ENCODE data around the gene OR4D11. TPM values are rescaled to one million over a fixed set of nuclear protein-coding genes. Genes with fewer than 3 reads are reported as not detected.

OR4D11 gene
- total and polyA plus RNA-seq, 9 of the 15 experiments (the other 6 are each of a cell fraction or from before 2014, with no cell fraction given): not detected

GRCh38 chr11:59551659-59552521 lies 48.5 kb downstream of the OR4D11 start (continued):
- TF ChIP-seq, protein P1, sequence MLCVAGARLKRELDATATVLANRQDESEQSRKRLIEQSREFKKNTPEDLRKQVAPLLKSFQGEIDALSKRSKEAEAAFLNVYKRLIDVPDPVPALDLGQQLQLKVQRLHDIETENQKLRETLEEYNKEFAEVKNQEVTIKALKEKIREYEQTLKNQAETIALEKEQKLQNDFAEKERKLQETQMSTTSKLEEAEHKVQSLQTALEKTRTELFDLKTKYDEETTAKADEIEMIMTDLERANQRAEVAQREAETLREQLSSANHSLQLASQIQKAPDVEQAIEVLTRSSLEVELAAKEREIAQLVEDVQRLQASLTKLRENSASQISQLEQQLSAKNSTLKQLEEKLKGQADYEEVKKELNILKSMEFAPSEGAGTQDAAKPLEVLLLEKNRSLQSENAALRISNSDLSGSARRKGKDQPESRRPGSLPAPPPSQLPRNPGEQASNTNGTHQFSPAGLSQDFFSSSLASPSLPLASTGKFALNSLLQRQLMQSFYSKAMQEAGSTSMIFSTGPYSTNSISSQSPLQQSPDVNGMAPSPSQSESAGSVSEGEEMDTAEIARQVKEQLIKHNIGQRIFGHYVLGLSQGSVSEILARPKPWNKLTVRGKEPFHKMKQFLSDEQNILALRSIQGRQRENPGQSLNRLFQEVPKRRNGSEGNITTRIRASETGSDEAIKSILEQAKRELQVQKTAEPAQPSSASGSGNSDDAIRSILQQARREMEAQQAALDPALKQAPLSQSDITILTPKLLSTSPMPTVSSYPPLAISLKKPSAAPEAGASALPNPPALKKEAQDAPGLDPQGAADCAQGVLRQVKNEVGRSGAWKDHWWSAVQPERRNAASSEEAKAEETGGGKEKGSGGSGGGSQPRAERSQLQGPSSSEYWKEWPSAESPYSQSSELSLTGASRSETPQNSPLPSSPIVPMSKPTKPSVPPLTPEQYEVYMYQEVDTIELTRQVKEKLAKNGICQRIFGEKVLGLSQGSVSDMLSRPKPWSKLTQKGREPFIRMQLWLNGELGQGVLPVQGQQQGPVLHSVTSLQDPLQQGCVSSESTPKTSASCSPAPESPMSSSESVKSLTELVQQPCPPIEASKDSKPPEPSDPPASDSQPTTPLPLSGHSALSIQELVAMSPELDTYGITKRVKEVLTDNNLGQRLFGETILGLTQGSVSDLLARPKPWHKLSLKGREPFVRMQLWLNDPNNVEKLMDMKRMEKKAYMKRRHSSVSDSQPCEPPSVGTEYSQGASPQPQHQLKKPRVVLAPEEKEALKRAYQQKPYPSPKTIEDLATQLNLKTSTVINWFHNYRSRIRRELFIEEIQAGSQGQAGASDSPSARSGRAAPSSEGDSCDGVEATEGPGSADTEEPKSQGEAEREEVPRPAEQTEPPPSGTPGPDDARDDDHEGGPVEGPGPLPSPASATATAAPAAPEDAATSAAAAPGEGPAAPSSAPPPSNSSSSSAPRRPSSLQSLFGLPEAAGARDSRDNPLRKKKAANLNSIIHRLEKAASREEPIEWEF (CRISPR knock-in tag; IDR thresholded peaks at IDR 0.05): peak; percentile 17; the same call in 1 of the 2 replicates
- no peak for TF ChIP-seq PHF21A (IDR thresholded peaks at IDR 0.05; ENCODE audit: borderline replicate concordance, low read depth)
- no peak for TF ChIP-seq SNIP1 (IDR thresholded peaks at IDR 0.05; ENCODE audit: low read depth)
- TF ChIP-seq ZBTB12 (CRISPR knock-in tag; IDR thresholded peaks at IDR 0.05): no peak
- TF ChIP-seq, protein P2, sequence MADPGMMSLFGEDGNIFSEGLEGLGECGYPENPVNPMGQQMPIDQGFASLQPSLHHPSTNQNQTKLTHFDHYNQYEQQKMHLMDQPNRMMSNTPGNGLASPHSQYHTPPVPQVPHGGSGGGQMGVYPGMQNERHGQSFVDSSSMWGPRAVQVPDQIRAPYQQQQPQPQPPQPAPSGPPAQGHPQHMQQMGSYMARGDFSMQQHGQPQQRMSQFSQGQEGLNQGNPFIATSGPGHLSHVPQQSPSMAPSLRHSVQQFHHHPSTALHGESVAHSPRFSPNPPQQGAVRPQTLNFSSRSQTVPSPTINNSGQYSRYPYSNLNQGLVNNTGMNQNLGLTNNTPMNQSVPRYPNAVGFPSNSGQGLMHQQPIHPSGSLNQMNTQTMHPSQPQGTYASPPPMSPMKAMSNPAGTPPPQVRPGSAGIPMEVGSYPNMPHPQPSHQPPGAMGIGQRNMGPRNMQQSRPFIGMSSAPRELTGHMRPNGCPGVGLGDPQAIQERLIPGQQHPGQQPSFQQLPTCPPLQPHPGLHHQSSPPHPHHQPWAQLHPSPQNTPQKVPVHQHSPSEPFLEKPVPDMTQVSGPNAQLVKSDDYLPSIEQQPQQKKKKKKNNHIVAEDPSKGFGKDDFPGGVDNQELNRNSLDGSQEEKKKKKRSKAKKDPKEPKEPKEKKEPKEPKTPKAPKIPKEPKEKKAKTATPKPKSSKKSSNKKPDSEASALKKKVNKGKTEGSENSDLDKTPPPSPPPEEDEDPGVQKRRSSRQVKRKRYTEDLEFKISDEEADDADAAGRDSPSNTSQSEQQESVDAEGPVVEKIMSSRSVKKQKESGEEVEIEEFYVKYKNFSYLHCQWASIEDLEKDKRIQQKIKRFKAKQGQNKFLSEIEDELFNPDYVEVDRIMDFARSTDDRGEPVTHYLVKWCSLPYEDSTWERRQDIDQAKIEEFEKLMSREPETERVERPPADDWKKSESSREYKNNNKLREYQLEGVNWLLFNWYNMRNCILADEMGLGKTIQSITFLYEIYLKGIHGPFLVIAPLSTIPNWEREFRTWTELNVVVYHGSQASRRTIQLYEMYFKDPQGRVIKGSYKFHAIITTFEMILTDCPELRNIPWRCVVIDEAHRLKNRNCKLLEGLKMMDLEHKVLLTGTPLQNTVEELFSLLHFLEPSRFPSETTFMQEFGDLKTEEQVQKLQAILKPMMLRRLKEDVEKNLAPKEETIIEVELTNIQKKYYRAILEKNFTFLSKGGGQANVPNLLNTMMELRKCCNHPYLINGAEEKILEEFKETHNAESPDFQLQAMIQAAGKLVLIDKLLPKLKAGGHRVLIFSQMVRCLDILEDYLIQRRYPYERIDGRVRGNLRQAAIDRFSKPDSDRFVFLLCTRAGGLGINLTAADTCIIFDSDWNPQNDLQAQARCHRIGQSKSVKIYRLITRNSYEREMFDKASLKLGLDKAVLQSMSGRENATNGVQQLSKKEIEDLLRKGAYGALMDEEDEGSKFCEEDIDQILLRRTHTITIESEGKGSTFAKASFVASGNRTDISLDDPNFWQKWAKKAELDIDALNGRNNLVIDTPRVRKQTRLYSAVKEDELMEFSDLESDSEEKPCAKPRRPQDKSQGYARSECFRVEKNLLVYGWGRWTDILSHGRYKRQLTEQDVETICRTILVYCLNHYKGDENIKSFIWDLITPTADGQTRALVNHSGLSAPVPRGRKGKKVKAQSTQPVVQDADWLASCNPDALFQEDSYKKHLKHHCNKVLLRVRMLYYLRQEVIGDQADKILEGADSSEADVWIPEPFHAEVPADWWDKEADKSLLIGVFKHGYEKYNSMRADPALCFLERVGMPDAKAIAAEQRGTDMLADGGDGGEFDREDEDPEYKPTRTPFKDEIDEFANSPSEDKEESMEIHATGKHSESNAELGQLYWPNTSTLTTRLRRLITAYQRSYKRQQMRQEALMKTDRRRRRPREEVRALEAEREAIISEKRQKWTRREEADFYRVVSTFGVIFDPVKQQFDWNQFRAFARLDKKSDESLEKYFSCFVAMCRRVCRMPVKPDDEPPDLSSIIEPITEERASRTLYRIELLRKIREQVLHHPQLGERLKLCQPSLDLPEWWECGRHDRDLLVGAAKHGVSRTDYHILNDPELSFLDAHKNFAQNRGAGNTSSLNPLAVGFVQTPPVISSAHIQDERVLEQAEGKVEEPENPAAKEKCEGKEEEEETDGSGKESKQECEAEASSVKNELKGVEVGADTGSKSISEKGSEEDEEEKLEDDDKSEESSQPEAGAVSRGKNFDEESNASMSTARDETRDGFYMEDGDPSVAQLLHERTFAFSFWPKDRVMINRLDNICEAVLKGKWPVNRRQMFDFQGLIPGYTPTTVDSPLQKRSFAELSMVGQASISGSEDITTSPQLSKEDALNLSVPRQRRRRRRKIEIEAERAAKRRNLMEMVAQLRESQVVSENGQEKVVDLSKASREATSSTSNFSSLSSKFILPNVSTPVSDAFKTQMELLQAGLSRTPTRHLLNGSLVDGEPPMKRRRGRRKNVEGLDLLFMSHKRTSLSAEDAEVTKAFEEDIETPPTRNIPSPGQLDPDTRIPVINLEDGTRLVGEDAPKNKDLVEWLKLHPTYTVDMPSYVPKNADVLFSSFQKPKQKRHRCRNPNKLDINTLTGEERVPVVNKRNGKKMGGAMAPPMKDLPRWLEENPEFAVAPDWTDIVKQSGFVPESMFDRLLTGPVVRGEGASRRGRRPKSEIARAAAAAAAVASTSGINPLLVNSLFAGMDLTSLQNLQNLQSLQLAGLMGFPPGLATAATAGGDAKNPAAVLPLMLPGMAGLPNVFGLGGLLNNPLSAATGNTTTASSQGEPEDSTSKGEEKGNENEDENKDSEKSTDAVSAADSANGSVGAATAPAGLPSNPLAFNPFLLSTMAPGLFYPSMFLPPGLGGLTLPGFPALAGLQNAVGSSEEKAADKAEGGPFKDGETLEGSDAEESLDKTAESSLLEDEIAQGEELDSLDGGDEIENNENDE (IDR thresholded peaks at IDR 0.05; ENCODE audit: low read depth, low read length): no peak
- TF ChIP-seq ILF3 (IDR thresholded peaks at IDR 0.05; ENCODE audit: borderline replicate concordance): 0 out of 2 replicates have a peak, but pooled peaks have one; percentile 66
- no peak for TF ChIP-seq NR2C2 (CRISPR knock-in tag; IDR thresholded peaks at IDR 0.05)
- 0 out of 2 replicates have a peak, but pooled peaks have one; percentile 12 for TF ChIP-seq NR2C2 (tag; IDR thresholded peaks at IDR 0.05)

Measured in K562 (cell line).